ENCODE results near the gene SPATA20. TPM values are rescaled to one million over a fixed set of nuclear protein-coding genes. Genes with fewer than 3 reads are reported as not detected.
A peak's percentile ranks its signal among the peaks of the same experiment; 100 is the strongest.

SPATA20 gene
- total and polyA plus RNA-seq, 2 of the 8 experiments (the other 6 are each of a cell fraction or from before 2014, with no cell fraction given), result 16.2 to 17.5 TPM

- H2BK5ac ChIP-seq (ENCODE audit: low read depth, low read length), result no peak overlapping the region
- H4K91ac ChIP-seq (replicated peaks; ENCODE audit: insufficient read length, low read length), result peak overlapping the region; percentile 40
- no peak overlapping the region; the same call in 1 of the 2 replicates for H3K18ac ChIP-seq (ENCODE audit: extremely low read depth, low read length)
- no peak overlapping the region for H2BK20ac ChIP-seq (ENCODE audit: low read length)
- H4K5ac ChIP-seq (ENCODE audit: insufficient read length, low read depth, low read length), result no peak overlapping the region
- peak overlapping the region; percentile 23 for H2BK120ac ChIP-seq (replicated peaks; ENCODE audit: low read depth, low read length)
- no peak overlapping the region for H3K4me3 ChIP-seq (ENCODE audit: extremely low read depth in 1 of 4, insufficient read depth in 2 of 4, low read depth in 3 of 4, low read length in 4 of 4)
- H2BK15ac ChIP-seq (ENCODE audit: low read length), result no peak overlapping the region
- H3K79me1 ChIP-seq (ENCODE audit: low read depth, low read length), result no peaks in the 10 kb centered on the region
- H3K56ac ChIP-seq (replicated peaks; ENCODE audit: insufficient read length, low read depth, low read length), result no peak overlapping the region
- no peak overlapping the region for H4K8ac ChIP-seq (ENCODE audit: extremely low read depth, insufficient read depth, low read length)
- ChIA-PET POLR2A (ENCODE audit: partially characterized antibody) (interaction anchor here (0.7 to 1.5 kb wide), 2 partner anchors 9 to 20 kb away, joined by 3 to 5 read pairs; no protein-coding TSS in a partner anchor), CTCF (ENCODE audit: partially characterized antibody) (interaction anchor here (0.6 to 10.2 kb wide), 10 partner anchors 10 to 216 kb away, joined by 3 to 95 read pairs (median 6); no protein-coding TSS in a partner anchor)
- no peak overlapping the region for H3K23ac ChIP-seq (ENCODE audit: insufficient read length)
- no peak overlapping the region for H3K4me2 ChIP-seq (ENCODE audit: insufficient read depth in 1 of 2, low read depth in 2 of 2, low read length in 2 of 2)
- no peak overlapping the region for H2BK12ac ChIP-seq (ENCODE audit: low read depth, low read length)
- no peaks in the 10 kb centered on the region for H3K79me2 ChIP-seq (ENCODE audit: control insufficient read depth in 1 of 2, insufficient read depth in 2 of 2, low read length in 2 of 2)
- no peak overlapping the region for H2AFZ ChIP-seq (ENCODE audit: low read length)
- FAIRE-seq (no peak), DNase-seq (ENCODE audit: low read depth in 1 of 2, low spot score in 2 of 2) (no peak)
- no peak overlapping the region for H3K9ac ChIP-seq (replicated peaks in 1 of 4; ENCODE audit: extremely low read depth in 1 of 4, low read depth in 3 of 4, low read length in 3 of 4)
- WGBS, 2 experiments (ENCODE audit: extremely low coverage in 1 of 2, insufficient coverage in 1 of 2, insufficient read length in 1 of 2, insufficient replicate concordance in 2 of 2, low coverage in 1 of 2, low lambda C conversion rate in 2 of 2, missing lambda C conversion rate in 1 of 2), result 87% methylated on average over 4 of the region's 4 CpGs; no CpG with 5 or more reads in 1 of the 2 experiments
- no peaks in the 10 kb centered on the region for H3K9me3 ChIP-seq (ENCODE audit: insufficient read depth in 2 of 2, low read depth in 1 of 2, low read length in 1 of 2)
- no peak overlapping the region for H3K27ac ChIP-seq (ENCODE audit: low read depth, low read length)
- no peaks in the 10 kb centered on the region for H3K36me3 ChIP-seq (ENCODE audit: control insufficient read depth in 2 of 4, insufficient read depth in 4 of 4, low read length in 3 of 4)
- no peaks in the 10 kb centered on the region for H4K20me1 ChIP-seq (replicated peaks in 1 of 2; ENCODE audit: control insufficient read depth in 1 of 2, insufficient read depth in 2 of 2, low read length in 2 of 2)
- H3K4me1 ChIP-seq (replicated peaks in 1 of 4; ENCODE audit: control insufficient read depth in 3 of 4, insufficient read depth in 4 of 4, low read length in 3 of 4), result peaks cover 0 to 22% (median 9%) of the 10 kb centered on the region in 4 experiments; a peak in 6 of 7 replicates
- no peak overlapping the region for H2AK5ac ChIP-seq (ENCODE audit: low read depth, low read length)
- H3K4ac ChIP-seq (replicated peaks; ENCODE audit: insufficient read length, low read depth, low read length), result no peak overlapping the region
- no peaks in the 10 kb centered on the region for H3K23me2 ChIP-seq (ENCODE audit: low read depth, low read length)
- no peak overlapping the region for H3K14ac ChIP-seq (ENCODE audit: insufficient read length)
- no peaks in the 10 kb centered on the region; a peak in 1 of 7 replicates for H3K27me3 ChIP-seq (replicated peaks in 1 of 4; ENCODE audit: control insufficient read depth in 3 of 4, extremely low read depth in 1 of 4, insufficient read depth in 3 of 4, low read length in 3 of 4)
- TF ChIP-seq CTBP2 (IDR thresholded peaks at IDR 0.05; ENCODE audit: borderline replicate concordance, insufficient read depth, insufficient read length, low read length), result no peak
- TF ChIP-seq SIX5 (IDR thresholded peaks at IDR 0.05; ENCODE audit: low read depth, low read length), result no peak
- no peak for TF ChIP-seq KDM1A (IDR thresholded peaks at IDR 0.05; ENCODE audit: borderline replicate concordance, low read length)
- no peak for TF ChIP-seq NRF1 (IDR thresholded peaks at IDR 0.05; ENCODE audit: low read depth, low read length)
- no peak for TF ChIP-seq CBX8 (IDR thresholded peaks at IDR 0.05; ENCODE audit: borderline replicate concordance, low read depth, low read length)
- no peak for TF ChIP-seq CTCF (IDR thresholded peaks at IDR 0.05; ENCODE audit: control extremely low read depth in 1 of 3, insufficient read depth in 1 of 3, low read depth in 1 of 3, low read length in 3 of 3)
- no peak for TF ChIP-seq POLR2AphosphoS5 (IDR thresholded peaks at IDR 0.05; ENCODE audit: low read depth, low read length)
- no peak for TF ChIP-seq POU5F1 (IDR thresholded peaks at IDR 0.05; ENCODE audit: low read depth, low read length)
- TF ChIP-seq KDM4A (IDR thresholded peaks at IDR 0.05; ENCODE audit: low read depth, low read length, severe bottlenecking), result no peak
- no peak for TF ChIP-seq EGR1 (IDR thresholded peaks at IDR 0.05; ENCODE audit: borderline replicate concordance, low read depth, low read length)
- no peak for TF ChIP-seq BRCA1 (IDR thresholded peaks at IDR 0.05; ENCODE audit: low read depth, low read length)
- no peak for TF ChIP-seq CREB1 (IDR thresholded peaks at IDR 0.05)
Observed at GRCh38 chr17:50584116-50584515, 37.1 kb downstream of the SPATA20 start.
